SKM-1 (cell line): Measurements from ENCODE around the gene CHSY3.

ENCODE experiments used
- DNase-seq: peaks from one replicate; lab custom pipeline; 2025; ENCODE audit not compliant: unreplicated experiment; lab: John Stamatoyannopoulos, UW

Gene CHSY3

DNA sequence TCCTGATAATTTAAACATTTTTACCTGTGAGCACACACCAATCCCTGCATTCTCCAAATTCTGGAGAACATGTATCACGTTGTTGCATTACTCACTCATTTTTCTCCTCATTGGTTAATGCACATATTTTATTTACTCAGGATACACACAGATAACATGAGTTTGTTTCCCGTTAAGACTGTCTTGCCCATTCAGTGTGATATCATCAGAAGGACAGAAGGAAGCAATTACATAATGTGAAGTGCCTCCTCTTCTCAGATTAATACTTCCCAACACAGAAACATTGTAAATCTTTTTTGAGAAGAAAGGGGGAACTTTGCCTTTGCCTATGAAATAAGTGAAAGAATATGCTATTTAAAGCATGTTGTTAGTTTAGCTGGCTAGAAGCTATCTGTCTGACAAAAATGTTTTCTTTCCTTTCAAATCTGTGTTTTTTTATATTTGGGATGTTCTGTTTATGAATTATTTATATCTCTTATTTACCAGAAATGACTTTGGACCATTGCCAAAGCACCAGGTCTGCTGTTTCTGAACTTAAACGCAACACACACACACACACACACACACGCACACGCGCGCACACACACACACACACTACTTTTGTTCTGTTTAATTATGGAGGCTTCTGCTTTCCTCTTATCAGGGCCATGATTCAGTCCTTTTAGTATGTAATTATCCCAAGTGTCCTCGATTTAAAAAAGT lies 186.5 kb downstream of the CHSY3 start:
- no peak for DNase-seq

GRCh38 chr5:130092991-130093390 lies 188.7 kb downstream of the CHSY3 start:
- DNase-seq, result no peak

DNA sequence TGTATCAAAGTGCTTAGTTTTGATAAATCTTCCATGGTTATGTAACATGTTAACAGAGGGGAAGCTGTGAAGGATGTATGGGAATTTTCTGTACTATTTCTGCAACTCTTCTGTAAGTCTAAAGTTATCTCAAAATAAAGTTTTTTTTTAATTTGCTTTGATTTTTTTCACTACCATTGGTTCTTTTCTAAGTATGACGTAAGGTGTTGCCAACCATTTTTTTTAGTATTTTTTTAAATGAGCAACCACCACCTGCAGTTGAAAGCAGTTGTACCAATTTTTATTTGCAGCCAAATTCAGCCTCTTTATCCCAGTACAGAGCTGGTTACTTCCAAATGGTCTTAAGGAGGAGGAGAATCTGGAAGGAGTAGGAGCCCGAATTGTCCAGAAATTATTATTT lies 192.2 kb downstream of the CHSY3 start:
- DNase-seq, result no peak

GRCh38 chr5:130099008-130099407 lies 194.7 kb downstream of the CHSY3 start:
- no peak for DNase-seq

DNA sequence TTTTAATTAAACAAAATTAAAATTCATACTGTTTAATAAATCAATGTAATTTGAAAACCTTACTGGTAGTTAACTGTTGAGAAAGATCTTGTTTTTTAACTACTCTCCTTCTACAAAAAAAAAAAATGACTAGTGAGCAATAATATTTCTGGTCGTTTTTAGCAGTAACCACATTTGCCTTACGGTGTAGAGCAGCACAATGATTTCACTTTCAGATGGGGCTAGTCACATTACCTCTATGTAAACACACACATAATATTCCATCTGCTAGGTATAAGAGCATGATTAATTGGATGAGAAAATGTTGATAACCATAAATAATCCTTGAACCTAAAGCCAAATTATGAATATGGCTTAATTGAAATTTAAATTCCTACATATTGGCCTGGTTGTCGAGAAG lies 198.1 kb downstream of the CHSY3 start:
- no peak for DNase-seq

- no peak for DNase-seq
Measured at GRCh38 chr5:130102960-130103359, 198.7 kb downstream of the CHSY3 start.

GRCh38 chr5:130104895-130105688 lies 200.8 kb downstream of the CHSY3 start:
- DNase-seq, result no peak

DNA sequence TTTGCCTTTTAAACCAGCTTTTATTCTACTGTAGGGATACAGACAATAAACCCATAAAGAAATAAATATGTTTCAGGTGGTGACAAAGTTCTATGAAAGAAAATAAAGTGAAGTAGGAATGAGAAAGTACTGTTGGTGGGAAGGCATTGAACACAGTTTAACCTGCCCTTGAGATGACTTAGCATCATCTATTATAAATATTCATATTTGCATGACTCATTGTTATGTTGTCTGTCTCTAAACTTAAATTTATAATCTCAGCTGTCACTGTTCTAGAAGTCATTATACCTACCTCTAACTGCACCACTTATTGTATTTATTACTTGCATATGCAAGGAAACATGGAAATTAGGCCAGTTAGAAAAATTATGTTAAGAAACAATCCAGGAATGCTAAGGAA lies 202.2 kb downstream of the CHSY3 start:
- no peak for DNase-seq

- DNase-seq, result peak; percentile 41
Measured at GRCh38 chr5:130109152-130109551, 204.9 kb downstream of the CHSY3 start.

- no peak for DNase-seq
Measured at GRCh38 chr5:130110328-130110727, 206.1 kb downstream of the CHSY3 start.

GRCh38 chr5:130111746-130112145 lies 207.5 kb downstream of the CHSY3 start:
- no peak for DNase-seq

DNA sequence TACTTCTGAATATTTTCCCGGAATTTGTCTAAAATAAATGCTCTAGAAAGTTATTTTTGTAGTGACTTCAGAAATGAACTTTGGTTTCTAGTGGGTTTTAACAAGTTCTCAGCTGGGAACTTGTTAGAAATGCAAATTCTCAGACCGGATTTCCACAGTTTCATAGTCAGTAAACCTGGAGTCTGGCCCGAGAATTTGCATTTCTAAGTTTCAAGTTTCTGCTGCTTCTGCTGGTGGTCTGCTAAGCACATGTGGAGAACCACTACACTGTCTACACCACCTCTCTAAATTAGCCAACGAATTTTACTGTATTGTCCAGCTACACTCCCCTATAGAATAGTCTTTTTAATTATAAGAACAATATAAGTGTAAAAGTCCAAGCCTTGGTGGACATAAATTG lies 208.0 kb downstream of the CHSY3 start:
- DNase-seq, result no peak

- DNase-seq, result no peak
Measured at GRCh38 chr5:130115686-130116085, 211.4 kb downstream of the CHSY3 start.

- DNase-seq, result no peak
Measured at GRCh38 chr5:130116462-130116861, 212.2 kb downstream of the CHSY3 start.

- DNase-seq, result no peak
Measured at GRCh38 chr5:130116972-130117371, 212.7 kb downstream of the CHSY3 start.

DNA sequence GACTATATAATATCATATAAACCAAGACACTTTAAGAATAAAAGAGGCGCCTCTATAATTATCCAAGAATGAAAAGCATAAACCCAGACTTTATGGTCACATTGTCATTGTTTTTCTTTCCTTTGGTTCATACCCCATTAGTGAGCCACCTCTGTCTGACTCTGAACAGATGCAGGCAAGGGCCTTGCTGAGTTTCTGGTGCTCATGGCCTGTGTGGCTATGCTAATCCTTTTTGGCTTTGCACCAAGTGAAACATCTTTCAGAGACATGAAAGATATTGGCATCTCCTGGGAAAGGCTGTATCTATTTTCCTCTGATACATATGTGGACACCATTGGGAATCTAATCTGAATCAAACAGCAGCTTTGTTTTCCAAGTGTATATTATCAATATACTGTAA lies 222.5 kb downstream of the CHSY3 start:
- no peak for DNase-seq

DNA sequence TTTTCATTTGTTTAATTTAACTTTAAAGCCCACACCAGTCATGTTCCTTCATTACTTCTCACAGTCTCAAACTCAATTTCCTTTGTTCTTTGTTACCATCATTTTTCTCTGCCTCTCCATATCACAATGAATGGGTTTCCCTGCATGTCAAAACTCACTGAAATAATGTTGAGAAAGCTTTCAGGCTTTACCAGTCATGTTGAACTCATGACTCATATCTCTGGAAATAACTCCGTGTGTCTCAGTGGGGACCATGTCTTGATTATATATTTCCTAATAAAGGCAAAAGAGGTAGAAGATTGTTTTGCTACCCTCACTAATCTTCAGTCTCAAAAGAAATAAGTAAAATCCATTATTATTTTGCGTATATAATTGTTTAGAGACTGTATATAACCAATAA lies 231.2 kb downstream of the CHSY3 start:
- no peak for DNase-seq

DNA sequence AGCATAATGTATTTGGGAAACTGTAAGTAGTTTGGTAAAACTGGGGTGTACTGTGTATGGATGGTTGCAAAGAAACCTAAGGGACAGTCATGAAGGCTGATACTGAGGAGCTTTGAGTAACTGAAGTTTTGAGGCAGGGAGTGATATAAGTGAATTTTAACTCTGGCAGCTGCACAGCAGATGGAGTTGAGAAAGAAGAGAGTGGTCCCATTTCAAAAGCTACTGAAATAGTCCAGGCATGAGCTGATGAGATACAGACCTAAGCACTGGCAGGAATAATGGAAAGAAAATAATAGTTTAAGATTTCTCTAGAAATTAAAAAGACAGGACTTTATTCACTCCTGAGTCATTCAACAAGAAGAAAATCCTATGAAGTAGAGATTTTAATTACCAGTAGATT lies 232.0 kb downstream of the CHSY3 start:
- no peak for DNase-seq

GRCh38 chr5:130137681-130138080 lies 233.4 kb downstream of the CHSY3 start:
- DNase-seq, result no peak

DNA sequence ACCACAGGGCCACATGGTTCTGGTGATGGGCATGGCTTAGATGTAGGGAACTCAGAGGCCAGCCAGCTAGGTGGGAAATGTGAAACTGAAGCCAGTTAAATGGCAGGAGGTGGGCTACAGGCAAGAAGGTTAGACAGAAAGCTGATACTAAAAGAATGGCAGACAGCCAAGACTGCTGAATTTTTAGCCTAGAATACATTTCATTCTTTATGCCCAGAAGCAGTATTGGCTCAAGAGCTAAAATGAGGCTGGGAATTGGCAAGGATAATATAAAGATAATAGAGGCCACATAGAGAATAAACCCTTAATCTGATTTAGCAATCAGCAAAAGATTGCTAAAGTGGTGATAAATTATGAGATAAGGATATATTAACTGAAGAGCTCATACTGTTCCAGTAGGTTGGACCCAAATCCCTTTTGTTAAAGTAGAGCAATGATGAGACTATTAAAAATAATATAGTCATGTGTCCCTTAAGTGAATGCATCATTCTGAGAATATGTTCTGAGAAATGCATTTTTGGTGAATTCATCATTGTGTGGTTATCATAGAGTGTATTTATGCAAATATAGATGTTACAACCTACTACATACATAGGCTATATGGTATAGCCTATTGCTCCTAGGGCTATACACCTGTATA lies 234.3 kb downstream of the CHSY3 start:
- DNase-seq, result no peak

GRCh38 chr5:130141659-130142320 lies 237.5 kb downstream of the CHSY3 start:
- no peak for DNase-seq

DNA sequence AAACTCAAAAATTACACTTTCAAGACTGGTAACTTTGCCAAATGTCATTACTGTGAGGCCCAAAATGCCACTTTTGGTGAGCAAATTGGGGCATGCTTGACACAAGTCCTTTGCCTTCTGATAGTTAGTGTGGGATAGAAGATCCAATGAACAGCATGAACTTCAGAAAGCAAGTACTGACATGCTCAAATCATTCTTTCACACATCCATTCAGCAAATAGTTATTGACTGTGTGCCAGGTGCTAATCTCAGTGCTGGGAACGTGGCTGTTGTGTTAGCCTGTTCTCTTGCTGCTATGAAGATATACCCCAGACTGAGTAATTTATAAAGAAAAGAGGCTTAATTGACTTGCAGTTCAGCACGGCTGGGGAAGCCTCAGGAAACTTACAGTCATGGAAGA lies 247.0 kb downstream of the CHSY3 start:
- no peak for DNase-seq
